HG03159 (cell line): ENCODE results near the gene EXOSC5.
"Not testable (repeated sequence)": the region's sequence is repeated elsewhere in the genome, so short reads cannot be mapped to it uniquely, and the experiment has no call there.

ENCODE experiments used
- ATAC-seq: cut with Tn5 transposase; IDR thresholded peaks from one replicate; pipeline ENCODE4 v1.9.1; 2021; ENCODE audit warnings: mild to moderate bottlenecking, moderate library complexity; ENCODE audit not compliant: unreplicated experiment

The EXOSC5 gene

DNA sequence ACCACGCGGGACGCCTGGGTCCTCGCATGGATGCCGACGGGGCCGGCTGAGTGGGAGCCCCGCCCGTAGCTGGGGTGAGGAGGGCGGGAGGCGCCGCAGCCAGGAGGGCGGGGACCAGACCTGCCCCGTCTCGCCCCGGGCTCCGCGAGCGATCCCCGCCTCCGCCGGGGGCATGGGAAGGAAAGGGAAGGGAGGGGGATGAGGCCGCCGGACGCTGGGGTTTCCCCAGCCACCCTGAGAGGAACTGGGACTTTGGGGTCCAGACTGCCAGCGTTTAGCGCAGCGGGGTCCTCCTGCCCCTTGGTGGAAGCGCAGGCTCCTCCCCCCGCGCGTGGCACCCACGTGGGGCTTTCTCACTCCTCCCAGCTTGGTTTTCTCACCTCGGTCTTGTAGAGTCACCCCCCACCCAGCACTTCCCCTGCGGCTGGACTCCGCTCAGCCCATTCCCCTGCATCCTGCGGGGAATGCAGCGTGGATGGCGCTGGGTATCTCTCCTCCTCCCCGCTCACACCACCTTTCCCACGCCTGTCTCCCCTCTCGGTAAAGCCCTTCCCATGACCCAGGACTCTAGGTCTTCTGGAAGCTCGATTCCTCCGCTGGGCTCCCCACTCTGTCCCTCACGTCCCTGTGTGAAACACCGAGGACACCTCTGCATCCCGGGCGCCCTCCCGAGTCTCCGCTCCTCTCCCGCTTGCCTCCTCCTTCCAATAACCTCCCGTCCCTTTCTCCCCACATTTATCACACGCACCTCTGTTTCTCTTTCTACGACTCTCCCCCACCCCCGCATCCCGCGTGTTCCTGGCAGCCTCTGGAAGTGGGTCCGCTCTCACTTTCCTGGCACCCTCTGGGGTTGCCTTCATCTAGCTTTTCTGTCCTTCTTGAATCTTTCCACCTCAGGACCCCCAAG lies 45.6 kb downstream of the EXOSC5 start:
- ATAC-seq: peak; percentile 33

DNA sequence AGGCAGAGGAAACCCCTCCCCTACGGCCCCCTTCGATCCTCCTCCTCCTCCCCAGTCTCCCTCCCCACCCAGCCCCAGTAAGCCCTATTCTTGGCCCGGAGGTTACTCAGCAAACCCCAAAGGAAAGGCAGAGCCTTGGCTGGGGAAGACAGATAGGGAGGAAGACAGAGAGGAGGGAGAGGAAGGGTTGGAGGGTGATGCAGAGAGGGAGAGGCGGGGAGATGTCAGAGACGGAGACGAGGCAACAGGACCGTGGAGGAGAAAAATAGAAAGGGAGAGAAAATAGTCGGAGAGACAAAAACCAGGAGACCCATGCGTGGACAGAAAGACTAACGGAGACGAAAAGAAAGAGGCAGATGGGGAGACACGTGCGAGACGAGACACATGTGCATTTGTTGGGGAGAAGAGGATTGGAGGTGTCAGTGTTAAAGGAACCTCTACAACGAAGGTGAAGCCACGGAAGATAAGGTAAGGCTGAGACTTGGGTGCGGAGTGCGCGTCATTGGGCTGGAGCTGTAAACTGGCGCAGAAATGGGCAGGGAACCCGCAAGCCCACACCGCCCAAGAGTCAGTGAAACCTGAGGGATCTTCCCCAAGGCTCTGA lies 46.3 kb downstream of the EXOSC5 start:
- peak; percentile 2 for ATAC-seq

DNA sequence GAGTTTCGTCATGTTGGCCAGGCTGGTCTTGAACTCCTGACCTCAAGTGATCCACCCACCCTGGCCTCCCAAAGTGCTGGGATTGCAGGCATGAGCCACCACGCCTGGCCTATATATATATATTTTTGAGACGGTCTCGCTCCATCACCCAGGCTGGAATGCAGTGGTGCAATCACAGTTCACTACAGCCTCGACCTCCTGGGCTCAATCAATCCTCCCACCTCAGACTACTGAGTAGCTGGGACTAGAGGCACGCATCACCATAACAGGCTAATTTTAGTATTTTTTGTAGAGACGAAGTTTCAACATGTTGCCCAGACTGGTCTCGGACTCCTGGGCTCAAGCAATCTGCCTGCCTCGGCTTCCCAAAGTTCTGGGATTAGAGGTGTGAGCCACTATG lies 50.2 kb downstream of the EXOSC5 start:
- not testable (repeated sequence) for ATAC-seq

DNA sequence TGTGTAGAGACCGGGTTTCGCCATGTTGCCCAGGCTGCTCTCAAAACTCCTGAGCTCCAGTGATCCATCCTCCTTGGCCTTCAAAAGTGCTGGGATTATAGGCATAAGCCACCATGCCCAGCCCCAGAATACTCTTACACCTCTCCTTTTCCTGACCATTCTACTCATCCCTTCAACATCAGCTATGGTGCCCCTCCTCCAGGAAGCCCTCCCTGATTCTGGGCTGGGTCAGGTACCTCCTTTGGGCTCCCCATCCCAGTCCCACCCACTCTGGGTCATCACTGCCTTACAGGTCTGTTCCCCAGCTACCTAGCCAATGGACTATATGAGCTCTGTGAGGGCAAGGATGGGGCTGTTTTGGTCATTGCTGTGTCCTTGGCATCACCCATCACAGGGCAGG lies 53.0 kb downstream of the EXOSC5 start:
- no peak for ATAC-seq

DNA sequence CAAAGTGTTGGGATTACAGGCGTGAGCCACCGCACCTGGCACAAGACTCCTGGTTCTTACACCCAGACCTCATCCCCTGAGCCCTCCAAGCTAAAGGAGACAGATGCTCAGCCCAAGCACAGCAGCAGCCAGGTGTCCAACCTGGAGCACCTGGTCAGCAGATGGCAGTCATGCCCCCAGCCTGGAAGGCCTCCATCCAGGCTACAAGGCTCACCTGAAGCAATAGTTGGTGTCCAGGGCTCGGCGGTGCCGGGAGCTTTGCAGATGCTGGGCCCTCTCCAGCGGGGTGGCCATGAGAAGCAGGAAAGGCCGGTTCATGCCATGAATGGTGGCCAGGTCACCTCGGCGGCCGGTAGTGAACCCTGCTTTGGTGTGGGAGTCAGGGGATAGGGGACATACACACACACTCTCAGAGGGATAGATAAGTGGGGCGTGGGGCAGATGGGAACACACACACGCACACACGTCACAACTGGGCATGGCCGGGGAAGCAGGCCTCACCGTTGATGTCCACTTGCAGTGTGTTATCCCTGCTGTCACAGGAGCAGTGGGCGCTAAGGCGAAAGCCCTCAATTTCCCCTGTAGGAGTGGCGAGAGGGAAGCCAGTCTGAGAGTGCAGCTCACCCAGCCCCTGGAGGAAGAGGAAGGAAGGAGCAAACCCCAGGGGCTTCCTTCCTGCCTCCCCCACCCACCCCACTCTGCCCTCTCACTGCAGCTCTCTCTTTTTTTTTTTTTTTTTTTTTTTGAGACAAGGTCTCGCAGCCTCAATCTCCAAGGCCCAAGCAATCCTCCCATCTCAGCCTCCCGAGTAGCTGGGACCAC lies 55.3 kb downstream of the EXOSC5 start:
- ATAC-seq: no peak

DNA sequence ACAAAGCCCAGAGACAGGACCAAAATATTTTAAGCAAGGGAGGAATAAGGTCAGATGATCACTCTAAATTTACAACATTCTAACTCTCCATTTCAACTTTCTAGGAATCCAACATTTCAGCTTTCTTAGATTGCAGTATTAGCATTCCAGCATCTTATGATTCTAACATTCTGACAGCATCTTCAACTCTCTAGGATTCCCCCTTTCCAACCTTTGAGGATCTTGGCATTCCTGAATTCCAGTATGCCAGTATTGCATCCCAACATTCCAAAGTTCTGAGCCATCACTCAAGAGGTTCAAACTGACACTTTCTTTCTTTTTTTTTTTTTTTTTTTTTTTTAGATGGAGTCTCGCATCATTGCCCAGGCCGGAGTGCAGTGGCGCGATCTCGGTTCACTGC lies 57.2 kb downstream of the EXOSC5 start:
- ATAC-seq: no peak
